ENCODE measurements around the gene NSUN6. TPM values are rescaled to one million over a fixed set of nuclear protein-coding genes. Genes with fewer than 3 reads are reported as not detected.
"Not testable (repeated sequence)": the region's sequence is repeated elsewhere in the genome, so short reads cannot be mapped to it uniquely, and the experiment has no call there.

Gene NSUN6
- total RNA-seq, 2 donors from 2014 or later = 18.2 to 19.2 TPM

DNA sequence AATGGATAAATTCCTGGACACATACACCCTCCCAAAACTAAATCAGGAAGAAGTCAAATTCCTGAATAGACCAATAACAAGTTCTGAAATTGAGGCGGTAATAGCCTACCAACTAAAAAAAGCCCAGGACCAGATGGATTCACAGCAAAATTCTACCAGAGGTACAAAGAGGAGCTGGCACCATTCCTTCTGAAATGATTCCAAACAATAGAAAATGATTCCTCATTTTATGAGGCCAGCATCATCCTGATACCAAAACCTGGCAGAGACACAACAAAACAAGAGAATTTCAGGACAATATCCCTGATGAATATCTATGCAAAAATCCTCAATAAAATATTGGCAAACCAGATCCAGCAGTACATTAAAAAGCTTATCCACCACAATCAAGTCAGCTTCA lies 60.2 kb downstream of the NSUN6 start:
- DNase-seq (ENCODE audit: low spot score in 2 of 2); ATAC-seq; H3K9me3 Mint-ChIP-seq; H3K27ac Mint-ChIP-seq: not testable (repeated sequence)
- peaks cover 59 to 64% of the 10 kb centered on the region in 2 donors for H3K36me3 Mint-ChIP-seq

DNA sequence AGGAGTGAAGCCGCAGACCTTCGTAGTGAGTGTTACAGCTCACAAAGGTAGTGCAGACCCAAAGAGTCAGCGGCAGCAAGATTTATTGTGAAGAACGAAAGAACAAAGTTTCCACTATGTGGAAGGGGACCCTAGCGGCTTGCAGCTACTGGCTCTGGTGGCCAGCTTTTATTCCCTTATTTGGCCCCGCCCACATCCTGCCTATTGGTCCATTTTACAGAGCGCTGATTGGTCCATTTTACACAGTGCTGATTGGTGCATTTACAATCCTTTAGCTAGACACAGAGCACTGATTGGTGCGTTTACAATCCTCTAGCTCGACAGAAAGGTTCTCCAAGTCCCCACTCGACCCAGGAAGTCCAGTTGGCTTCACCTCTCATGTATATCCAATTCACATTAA lies 64.8 kb downstream of the NSUN6 start:
- H3K36me3 Mint-ChIP-seq = peaks cover 73 to 75% of the 10 kb centered on the region in 2 donors
- not testable (repeated sequence) for H3K27ac Mint-ChIP-seq; ATAC-seq; DNase-seq (ENCODE audit: low spot score in 2 of 2); H3K9me3 Mint-ChIP-seq

DNA sequence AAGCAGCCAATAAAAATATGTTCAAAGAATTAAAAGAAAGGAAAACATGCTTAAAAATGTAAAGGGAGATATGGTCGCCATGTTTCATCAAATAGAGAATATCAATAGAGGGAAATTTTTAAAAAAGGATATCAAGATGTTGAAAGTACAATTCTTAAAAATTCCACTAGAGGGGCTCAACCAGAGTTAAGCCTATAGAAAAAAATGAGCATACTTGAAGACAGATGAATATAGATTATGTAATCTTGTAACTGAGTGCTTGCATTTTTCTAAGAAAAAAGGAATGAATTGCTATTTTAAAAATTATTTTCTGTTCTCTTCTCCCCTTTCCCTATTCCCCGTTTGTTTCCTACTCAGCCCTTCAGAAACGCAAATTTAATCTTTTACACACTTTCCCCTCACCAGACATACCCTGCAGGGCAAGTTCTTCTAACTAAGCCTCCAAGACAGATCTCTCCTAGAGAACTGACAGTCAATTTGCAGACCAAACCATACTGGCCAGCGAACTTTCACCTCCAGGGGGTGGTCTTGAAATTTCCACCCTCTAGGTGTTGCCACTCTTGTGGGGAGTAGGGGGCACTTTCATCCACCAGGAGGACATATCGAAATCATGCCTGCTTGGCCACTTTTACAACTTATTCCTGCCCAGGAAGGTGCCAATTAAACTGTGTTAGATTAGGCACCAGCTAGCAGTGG lies 67.7 kb downstream of the NSUN6 start:
- Mint-ChIP-seq H3K27ac (peak overlapping the region in 1 of 2 donors; percentile 57), H3K36me3 (peaks cover 74% of the 10 kb centered on the region in 2 donors), H3K9me3 (peaks cover 4 to 10% of the 10 kb centered on the region in 2 donors)
- ATAC-seq (no peak), DNase-seq (ENCODE audit: low spot score in 2 of 2) (no peak)

DNA sequence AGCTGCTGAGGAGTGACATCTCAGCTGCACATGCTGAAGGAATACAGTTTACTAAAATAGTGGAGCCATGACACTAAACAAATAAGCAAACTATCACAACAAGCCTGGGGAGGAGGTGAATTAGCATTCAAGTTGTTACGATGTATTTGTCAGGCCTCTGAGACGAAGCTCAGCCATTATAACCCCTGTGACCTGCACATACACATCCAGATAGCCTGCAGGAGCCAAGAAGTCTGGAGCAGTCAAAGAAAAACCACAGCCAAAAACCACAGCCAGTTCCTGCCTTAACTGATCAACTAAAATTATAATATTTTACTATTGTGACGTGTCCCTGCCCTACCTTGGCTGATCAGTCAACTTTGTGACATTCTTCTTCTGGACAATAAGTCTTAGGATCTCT lies 68.6 kb downstream of the NSUN6 start:
- H3K27ac Mint-ChIP-seq = peak overlapping the region in 1 of 2 donors; percentile 57
- peak; percentile 37 to 41 for ATAC-seq
- H3K36me3 Mint-ChIP-seq = peaks cover 76 to 77% of the 10 kb centered on the region in 2 donors
- H3K9me3 Mint-ChIP-seq = peaks cover 8 to 14% of the 10 kb centered on the region in 2 donors
- no peak for DNase-seq (ENCODE audit: low spot score in 2 of 2)

DNA sequence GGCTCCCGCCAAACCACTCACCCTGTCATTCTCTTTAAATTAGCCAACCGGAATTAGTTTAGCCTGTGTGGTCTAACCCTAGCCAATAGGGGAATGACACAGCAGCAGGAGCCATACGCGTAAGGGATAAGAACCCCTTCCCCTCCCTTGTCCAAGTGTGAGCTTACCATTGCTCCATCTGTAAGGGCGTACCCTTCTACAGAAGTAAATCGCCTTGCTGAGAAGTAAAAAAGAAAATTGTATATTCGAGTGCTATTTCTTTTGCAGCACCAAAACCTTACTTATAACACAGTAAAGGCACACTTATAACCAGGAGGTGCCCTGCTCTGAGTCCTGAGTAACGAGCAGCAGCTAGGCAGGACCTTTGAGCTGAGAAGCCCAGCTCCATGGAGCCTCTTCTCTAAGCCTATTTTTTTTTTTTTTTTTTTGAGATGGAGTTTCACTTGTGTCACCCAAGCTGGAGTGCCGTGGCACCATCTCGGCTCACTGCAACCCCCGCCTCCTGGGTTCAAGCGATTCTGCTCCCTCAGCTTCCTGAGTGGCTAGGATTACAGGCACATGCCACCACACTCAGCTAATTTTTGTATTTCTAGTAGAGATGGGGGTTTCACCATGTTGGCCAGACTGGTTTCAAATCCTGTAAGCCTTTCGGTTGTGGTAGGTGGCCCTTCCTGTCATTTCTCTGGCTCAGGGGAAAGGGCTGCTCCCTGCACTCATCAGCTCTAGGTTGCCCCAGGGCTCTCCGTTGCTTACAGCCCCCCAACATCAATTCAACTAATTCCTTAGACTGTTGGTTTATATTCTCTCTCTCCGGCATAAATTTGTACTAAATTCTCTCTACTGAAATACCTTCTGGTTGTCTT lies 73.3 kb downstream of the NSUN6 start:
- Mint-ChIP-seq H3K36me3 (peaks cover 63 to 75% of the 10 kb centered on the region in 2 donors), H3K27ac (no peak overlapping the region), H3K9me3 (peaks cover 14 to 24% of the 10 kb centered on the region in 2 donors)
- ATAC-seq (no peak), DNase-seq (ENCODE audit: low spot score in 2 of 2) (no peak)

DNA sequence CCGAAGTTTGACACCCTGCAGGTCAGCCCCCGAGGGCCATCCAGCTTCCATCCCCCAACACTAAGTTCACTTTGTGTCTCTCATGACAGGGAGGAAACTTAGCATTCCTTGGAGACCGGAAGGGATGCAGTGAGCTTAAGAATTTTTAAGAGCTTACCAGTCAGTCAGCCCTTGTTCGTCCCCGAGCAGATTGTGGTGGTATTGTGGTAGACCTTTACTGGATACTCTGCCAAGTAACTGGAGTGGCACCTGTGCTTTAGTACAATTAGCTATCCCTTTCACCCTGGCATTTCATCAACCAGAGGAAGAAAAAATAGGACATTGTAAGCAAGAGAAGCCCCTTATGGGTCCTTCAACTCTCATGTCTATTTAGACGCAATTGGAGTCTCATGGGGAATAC lies 74.8 kb downstream of the NSUN6 start:
- DNase-seq (ENCODE audit: low spot score in 2 of 2) (no peak), ATAC-seq (no peak)
- Mint-ChIP-seq H3K36me3 (peaks cover 56 to 64% of the 10 kb centered on the region in 2 donors), H3K9me3 (peaks cover 14 to 24% of the 10 kb centered on the region in 2 donors), H3K27ac (no peak overlapping the region)

DNA sequence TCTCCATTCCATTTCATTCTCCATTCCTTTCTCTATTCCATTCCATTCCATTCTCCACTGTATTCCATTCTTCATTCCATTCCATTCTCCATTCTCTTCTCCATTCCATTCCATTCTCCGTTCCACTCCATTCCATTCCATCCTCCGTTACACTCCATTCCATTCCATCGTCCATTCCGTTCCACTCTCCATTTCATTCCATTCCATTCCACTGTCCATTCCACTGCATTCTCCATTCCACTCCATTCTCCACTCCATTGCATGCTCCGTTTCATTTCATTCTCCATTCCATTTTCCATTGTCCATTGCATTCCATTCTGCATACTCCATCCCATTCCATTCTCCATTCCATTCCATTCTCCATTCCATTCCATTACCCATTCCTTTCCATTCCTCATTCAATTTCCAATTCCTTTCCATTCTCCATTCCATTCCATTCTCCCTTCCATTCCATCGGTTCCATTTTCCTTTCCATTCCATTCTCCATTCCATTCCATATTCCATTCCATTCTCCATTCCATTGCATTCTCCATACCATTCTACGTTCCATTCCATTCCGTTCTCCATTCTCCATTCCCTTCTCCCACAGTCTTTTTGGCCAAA lies 78.3 kb downstream of the NSUN6 start:
- peaks cover 7 to 11% of the 10 kb centered on the region in 2 donors for H3K9me3 Mint-ChIP-seq
- H3K27ac Mint-ChIP-seq = no peak overlapping the region
- ATAC-seq (no peak), DNase-seq (ENCODE audit: low spot score in 2 of 2) (no peak)
- peaks cover 23 to 32% of the 10 kb centered on the region in 2 donors for H3K36me3 Mint-ChIP-seq

DNA sequence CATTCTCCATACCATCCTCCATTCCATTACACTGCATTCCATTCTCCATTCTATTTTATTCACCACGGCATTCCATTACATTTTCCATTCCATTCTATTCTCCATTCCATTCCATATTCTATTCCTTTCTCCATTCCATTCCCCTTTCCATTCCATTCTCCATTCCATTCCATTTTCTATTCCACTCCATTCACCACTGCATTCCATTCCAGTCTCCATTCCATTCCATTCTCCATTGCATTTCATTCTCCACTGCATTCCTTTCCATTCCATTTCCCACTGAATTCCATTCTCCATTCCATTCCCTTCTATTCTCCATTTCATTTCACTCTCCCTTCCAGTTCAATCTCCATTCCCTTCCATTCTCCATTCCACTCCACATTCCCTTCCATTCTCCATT lies 79.6 kb downstream of the NSUN6 start:
- peaks cover 0 to 5% of the 10 kb centered on the region in 2 donors for H3K9me3 Mint-ChIP-seq
- H3K27ac Mint-ChIP-seq = no peak overlapping the region
- H3K36me3 Mint-ChIP-seq = peaks cover 12 to 20% of the 10 kb centered on the region in 2 donors
- DNase-seq (ENCODE audit: low spot score in 2 of 2) = no peak
- ATAC-seq = no peak

DNA sequence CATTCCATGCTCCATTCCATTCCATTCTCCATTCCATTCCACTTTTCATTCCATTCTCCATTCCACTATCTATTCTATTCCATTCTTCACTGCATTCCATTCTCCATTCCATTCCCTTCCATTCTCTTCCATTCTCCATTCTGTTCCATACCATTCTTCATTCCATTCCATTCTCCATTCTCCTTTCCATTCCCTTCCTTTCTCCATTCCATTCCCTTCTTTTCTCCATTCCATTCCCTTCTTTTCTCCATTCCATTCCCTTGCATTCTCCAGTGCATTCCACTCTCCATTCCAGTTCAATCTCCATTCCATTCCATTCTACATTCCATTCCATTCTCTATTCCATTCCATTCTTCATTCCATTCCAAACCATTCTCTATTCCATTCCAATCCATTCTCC lies 80.3 kb downstream of the NSUN6 start:
- ATAC-seq (no peak), DNase-seq (ENCODE audit: low spot score in 2 of 2) (no peak)
- Mint-ChIP-seq H3K27ac (no peak overlapping the region), H3K36me3 (peaks cover 8 to 13% of the 10 kb centered on the region in 2 donors), H3K9me3 (peaks cover 0 to 3% of the 10 kb centered on the region in 2 donors)

DNA sequence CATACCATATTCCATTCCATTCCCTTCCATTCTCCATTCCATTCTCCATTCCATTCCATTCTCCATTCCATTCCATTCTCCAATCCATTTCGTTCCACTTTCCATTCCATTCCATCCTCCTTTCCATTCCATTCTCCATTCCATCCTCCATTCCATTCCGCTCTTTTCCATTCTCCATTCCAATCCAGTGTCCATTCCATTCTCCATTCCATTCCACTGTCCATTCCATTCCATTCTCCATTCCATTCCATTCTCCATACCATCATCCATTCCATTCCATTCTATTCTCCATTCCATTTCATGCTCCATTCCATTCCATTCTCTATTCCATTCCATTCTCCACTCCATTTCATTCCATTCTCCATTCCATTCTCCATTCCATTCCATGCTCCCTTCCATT lies 81.0 kb downstream of the NSUN6 start:
- not testable (repeated sequence) for H3K9me3 Mint-ChIP-seq; DNase-seq (ENCODE audit: low spot score in 2 of 2); H3K36me3 Mint-ChIP-seq; H3K27ac Mint-ChIP-seq; ATAC-seq

DNA sequence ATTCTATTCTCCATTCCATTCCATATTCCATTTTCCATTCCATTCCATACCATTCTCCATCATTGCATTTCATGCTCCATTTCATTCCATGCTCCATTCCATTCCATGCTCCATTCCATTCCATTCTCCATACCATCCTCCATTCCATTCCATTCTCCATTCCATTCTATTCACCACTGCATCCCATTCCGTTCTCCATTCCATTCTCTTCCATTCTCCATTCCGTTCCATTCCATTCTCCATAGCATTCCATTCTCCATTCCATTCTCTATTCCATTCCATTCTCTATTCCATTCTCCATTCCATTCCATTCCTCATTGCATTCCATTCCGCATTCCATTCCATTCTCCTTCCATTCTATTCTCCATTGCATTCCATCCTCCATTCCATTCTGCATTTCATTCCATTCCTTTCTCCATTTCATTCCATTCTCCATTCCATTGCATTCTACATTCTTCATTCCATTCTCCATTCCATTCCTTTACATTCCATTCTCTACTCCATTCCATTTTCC lies 84.0 kb downstream of the NSUN6 start:
- no peak overlapping the region for H3K27ac Mint-ChIP-seq
- no peak for ATAC-seq

DNA sequence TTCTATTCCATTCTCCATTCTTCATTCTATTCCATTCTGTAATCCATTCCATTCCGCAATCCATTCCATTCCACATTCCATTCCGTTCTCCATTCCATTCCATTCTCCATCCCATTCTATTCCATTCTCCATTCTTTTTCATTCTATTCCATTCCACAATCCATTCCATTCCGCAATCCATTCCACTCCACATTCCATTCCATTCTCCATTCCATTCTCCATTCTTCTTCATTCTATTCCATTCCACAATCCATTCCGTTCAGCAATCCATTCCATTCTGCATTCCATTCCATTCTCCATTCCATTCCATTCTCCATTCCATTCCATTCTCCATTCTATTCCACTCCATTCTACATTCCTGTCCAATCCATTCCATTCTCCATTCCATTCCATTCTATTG lies 85.2 kb downstream of the NSUN6 start:
- Mint-ChIP-seq H3K9me3 (no peaks in the 10 kb centered on the region), H3K36me3 (no peaks in the 10 kb centered on the region), H3K27ac (no peak overlapping the region)
- no peak for ATAC-seq
- no peak for DNase-seq (ENCODE audit: low spot score in 2 of 2)

More for the DNA sequence above, 84.0 kb downstream of the NSUN6 start:
- Mint-ChIP-seq H3K9me3 (no peaks in the 10 kb centered on the region), H3K36me3 (no peaks in the 10 kb centered on the region)
- no peak for DNase-seq (ENCODE audit: low spot score in 2 of 2)

DNA sequence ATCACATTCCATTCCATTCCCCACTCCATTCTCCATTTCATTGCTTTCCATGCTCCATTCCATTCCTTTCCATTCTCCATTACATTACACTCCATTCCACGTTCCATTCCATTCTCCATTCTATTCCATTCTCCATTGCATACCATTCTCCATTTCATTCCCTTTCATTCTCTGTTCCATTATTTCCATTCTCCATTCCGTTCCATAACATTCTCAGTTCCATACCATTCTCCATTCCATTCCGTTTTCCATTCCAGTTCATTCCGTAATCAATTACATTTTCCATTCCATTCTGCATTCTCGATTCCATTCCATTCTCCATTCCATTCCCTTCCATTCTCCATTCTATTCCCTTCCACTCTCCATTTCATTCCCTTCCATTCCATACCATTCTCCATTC lies 86.4 kb downstream of the NSUN6 start:
- DNase-seq (ENCODE audit: low spot score in 2 of 2) (no peak), ATAC-seq (no peak)
- H3K9me3 Mint-ChIP-seq = no peaks in the 10 kb centered on the region
- no peaks in the 10 kb centered on the region for H3K36me3 Mint-ChIP-seq
- no peak overlapping the region for H3K27ac Mint-ChIP-seq

DNA sequence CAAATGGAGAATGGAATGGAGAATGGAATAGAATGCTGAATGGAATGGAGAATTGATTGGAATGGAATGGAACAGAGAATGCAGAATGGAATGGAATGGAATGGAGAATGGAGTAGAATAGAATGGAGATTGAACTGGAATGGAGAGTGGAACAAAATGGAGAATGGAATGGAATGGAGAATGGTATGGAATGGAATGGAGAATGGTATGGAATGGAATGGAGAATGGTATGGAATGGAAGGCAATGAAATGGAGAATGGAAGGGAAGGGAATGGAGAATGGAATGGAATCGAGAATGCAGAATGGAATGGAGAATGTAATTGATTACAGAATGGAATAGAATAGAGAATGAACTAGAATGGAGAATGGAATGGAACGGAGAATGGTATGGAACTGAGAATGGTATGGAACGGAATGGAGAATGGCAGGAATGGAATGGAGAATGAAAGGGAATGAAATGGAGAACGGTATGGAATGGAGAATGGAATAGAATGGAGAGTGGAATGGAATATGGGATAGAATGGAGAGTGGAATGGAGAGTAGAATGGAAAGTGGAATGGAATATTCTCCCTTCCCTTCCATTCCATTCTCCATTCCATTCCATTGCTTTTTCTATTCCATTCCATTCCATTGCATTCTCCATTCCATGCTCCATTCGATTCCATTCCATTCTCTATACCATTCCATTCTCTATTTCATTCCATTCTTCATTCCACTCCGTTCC lies 88.2 kb downstream of the NSUN6 start:
- Mint-ChIP-seq H3K9me3 (no peaks in the 10 kb centered on the region), H3K36me3 (no peaks in the 10 kb centered on the region), H3K27ac (no peak overlapping the region)
- ATAC-seq = no peak
- DNase-seq (ENCODE audit: low spot score in 2 of 2) = no peak

DNA sequence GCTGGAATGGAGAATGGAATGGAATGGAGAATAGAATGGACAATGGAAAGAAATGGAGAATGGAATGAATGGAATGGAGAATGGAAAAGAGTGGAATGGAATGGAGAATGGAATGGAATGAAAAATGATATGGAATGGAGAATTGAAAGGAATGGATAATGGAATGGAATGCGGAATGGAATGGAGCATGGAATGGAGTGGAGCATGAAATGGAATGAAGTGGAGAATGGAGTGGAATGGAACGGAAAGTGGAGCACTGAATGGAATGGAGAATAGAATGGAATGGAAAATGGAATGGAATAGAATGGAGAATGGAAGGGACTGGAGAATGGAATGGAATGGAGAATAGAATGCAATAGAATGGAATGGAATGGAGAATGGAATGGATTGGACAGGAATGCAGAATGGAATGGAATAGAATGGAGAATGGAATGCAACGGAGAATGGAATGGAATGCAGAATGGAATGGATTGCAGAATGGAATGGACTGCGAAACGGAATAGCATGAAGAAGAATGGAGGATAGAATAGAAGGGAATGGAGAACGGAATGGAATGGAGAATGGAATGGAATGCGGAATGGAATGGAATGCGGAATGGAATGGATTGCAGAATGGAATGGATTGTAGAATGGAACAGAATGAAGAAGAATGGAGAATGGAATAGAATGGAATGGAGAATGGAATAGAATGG lies 89.4 kb downstream of the NSUN6 start:
- H3K9me3 Mint-ChIP-seq = no peaks in the 10 kb centered on the region
- H3K36me3 Mint-ChIP-seq = no peaks in the 10 kb centered on the region
- no peak for DNase-seq (ENCODE audit: low spot score in 2 of 2)
- ATAC-seq = no peak
- no peak overlapping the region for H3K27ac Mint-ChIP-seq

DNA sequence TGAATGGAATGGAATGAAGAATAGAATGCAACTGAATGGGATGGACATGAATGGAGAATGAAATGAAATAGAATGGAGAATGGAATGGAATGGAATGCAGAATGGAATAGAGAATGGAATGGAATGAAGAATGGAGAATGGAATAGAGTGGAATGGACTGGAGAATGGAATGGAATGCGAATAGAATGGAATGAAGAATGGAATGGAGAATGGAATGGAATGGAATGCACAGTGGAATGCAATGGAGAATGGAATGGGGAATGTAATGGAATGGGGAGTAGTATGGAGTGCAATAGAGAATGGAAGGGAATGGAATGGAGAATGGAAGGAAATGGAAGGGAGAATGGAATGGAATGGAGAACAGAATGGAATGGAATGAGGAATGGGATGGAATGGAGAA lies 93.4 kb downstream of the NSUN6 start:
- DNase-seq (ENCODE audit: low spot score in 2 of 2) (no peak), ATAC-seq (no peak)
- Mint-ChIP-seq H3K36me3 (no peaks in the 10 kb centered on the region), H3K9me3 (no peaks in the 10 kb centered on the region), H3K27ac (no peak overlapping the region)
